Trophoblast cell (in vitro differentiated cells and primary cell): ENCODE results near the gene NAPG.

Experiments used
- DNase-seq, 2 donors: peaks; one replicate each; pipeline ENCODE4 v3.0.0-alpha.2; 2016
- H2AFZ ChIP-seq: 2 replicates; pipeline ENCODE4 v1.6.1; 2013; ENCODE audit warnings: low read length, moderate library complexity, mild to moderate bottlenecking; ENCODE audit not compliant: insufficient read depth, poor library complexity
- H2AK5ac ChIP-seq: 2 replicates; pipeline ENCODE4 v1.6.1; 2013; ENCODE audit warnings: mild to moderate bottlenecking, low read length
- H2BK120ac ChIP-seq: 2 replicates; pipeline ENCODE4 v1.6.1; 2013; ENCODE audit warnings: low read length, mild to moderate bottlenecking, moderate library complexity; ENCODE audit not compliant: insufficient read depth, poor library complexity
- H2BK12ac ChIP-seq: 2 replicates; pipeline ENCODE4 v1.6.1; 2013; ENCODE audit warnings: mild to moderate bottlenecking, low read length, moderate library complexity
- H2BK5ac ChIP-seq: 2 replicates; pipeline ENCODE4 v1.6.1; 2013; ENCODE audit warnings: low read length, low read depth, moderate library complexity, mild to moderate bottlenecking; ENCODE audit not compliant: poor library complexity
- H3K14ac ChIP-seq: 2 replicates; pipeline ENCODE4 v1.6.1; 2013; ENCODE audit warnings: mild to moderate bottlenecking, low read length
- H3K18ac ChIP-seq: 2 replicates; pipeline ENCODE4 v1.6.1; 2013; ENCODE audit warnings: mild to moderate bottlenecking, low read length
- H3K23ac ChIP-seq: 2 replicates; pipeline ENCODE4 v1.6.1; 2013; ENCODE audit warnings: low read length
- H3K27ac ChIP-seq: 2 replicates; pipeline ENCODE4 v1.5.1; 2013; ENCODE audit warnings: low read depth, mild to moderate bottlenecking, inconsistent platforms, low read length, moderate library complexity
- H3K27me3 ChIP-seq: 2 replicates; pipeline ENCODE4 v1.6.1; 2013; ENCODE audit warnings: inconsistent platforms, mild to moderate bottlenecking, low read length, moderate library complexity; ENCODE audit not compliant: insufficient read depth
- H3K36me3 ChIP-seq, 2 experiments: 1 replicate in 1 of 2; 2 replicates in 1 of 2; pipeline ENCODE4 v1.6.1; 2013; ENCODE audit warnings: low read length in 2 of 2, mild to moderate bottlenecking in 2 of 2, moderate library complexity in 1 of 2; ENCODE audit not compliant: insufficient read depth in 2 of 2, control insufficient read depth in 1 of 2
- H3K4ac ChIP-seq: 2 replicates; pipeline ENCODE4 v1.6.1; 2013; ENCODE audit warnings: low read depth, mild to moderate bottlenecking, low read length, moderate library complexity
- H3K4me1 ChIP-seq, 2 experiments: 1 replicate in 1 of 2; 2 replicates in 1 of 2; pipeline ENCODE4 v1.6.1; 2013; ENCODE audit warnings: low read length in 2 of 2, mild to moderate bottlenecking in 2 of 2, moderate library complexity in 1 of 2; ENCODE audit not compliant: insufficient read depth in 2 of 2, control insufficient read depth in 1 of 2
- H3K4me2 ChIP-seq: 2 replicates; pipeline ENCODE4 v1.6.1; 2013; ENCODE audit warnings: inconsistent platforms, mild to moderate bottlenecking, low read length, moderate library complexity
- H3K4me3 ChIP-seq: 2 replicates; pipeline ENCODE4 v1.5.1; 2013; ENCODE audit warnings: mild to moderate bottlenecking, low read depth, low read length, inconsistent platforms
- H3K79me1 ChIP-seq: one replicate; pipeline ENCODE4 v1.6.1; 2013; ENCODE audit warnings: low read length
- H3K79me2 ChIP-seq: 2 replicates; pipeline ENCODE4 v1.6.1; 2013; ENCODE audit warnings: low read length, mild to moderate bottlenecking; ENCODE audit not compliant: control insufficient read depth, insufficient read depth, poor library complexity
- H3K9ac ChIP-seq: 2 replicates; pipeline ENCODE4 v1.6.1; 2013; ENCODE audit warnings: mild to moderate bottlenecking, low read length
- H3K9me3 ChIP-seq: 2 replicates; pipeline ENCODE4 v1.6.1; 2013; ENCODE audit warnings: low read depth, mild to moderate bottlenecking, control low read depth, inconsistent platforms, low read length; ENCODE audit not compliant: insufficient read depth
- H4K12ac ChIP-seq: 2 replicates; pipeline ENCODE4 v1.6.1; 2013; ENCODE audit warnings: low read depth, mild to moderate bottlenecking, low read length, moderate library complexity
- H4K8ac ChIP-seq: 2 replicates; pipeline ENCODE4 v1.6.1; 2013; ENCODE audit warnings: low read depth, mild to moderate bottlenecking, low read length, moderate library complexity
- H4K91ac ChIP-seq: one replicate; pipeline ENCODE4 v1.6.1; 2013; ENCODE audit warnings: low read depth, mild to moderate bottlenecking, low read length, moderate library complexity
- WGBS: extraction: QIAGEN DNeasy Blood & Tissue Kit; methylation state at CpG from one replicate; pipeline ENCODE4 v1.1.7; 2013; ENCODE audit warnings: missing lambda C conversion rate; ENCODE audit not compliant: insufficient read length, insufficient coverage; ENCODE audit errors: extremely low coverage; 5-methylcytosine and 5-hydroxymethylcytosine counted together

NAPG gene

GRCh38 chr18:10481831-10482230 lies 44.0 kb upstream of the NAPG start:
- Histone ChIP-seq H3K36me3 (no peaks in the 10 kb centered on the region), H3K27me3 (no peaks in the 10 kb centered on the region), H2BK5ac (no peak overlapping the region), H4K8ac (no peak overlapping the region), H3K23ac (no peak overlapping the region), H2BK12ac (no peak overlapping the region), H3K4me2 (no peak overlapping the region), H4K12ac (no peak overlapping the region), H2AK5ac (no peak overlapping the region), H3K9ac (no peak overlapping the region), H3K79me1 (no peaks in the 10 kb centered on the region), H3K27ac (no peak overlapping the region), H4K91ac (no peak overlapping the region), H3K79me2 (no peaks in the 10 kb centered on the region), H3K4me1 (no peaks in the 10 kb centered on the region), H2BK120ac (no peak overlapping the region), H3K4me3 (no peak overlapping the region), H3K9me3 (peaks cover 2% of the 10 kb centered on the region), H2AFZ (peak overlapping the region; percentile 25), H3K14ac (no peak overlapping the region), H3K4ac (no peak overlapping the region), H3K18ac (no peak overlapping the region)
- no CpG with 5 or more reads among the region's 9 CpGs for WGBS
- DNase-seq: no peak

GRCh38 chr18:10482363-10482984 lies 43.4 kb upstream of the NAPG start:
- no peaks in the 10 kb centered on the region for H3K4me1 ChIP-seq
- no peak overlapping the region for H3K27ac ChIP-seq
- no peak overlapping the region for H2BK5ac ChIP-seq
- H3K4ac ChIP-seq: no peak overlapping the region
- no peak overlapping the region for H2BK12ac ChIP-seq
- H3K18ac ChIP-seq: no peak overlapping the region
- H3K4me3 ChIP-seq: no peak overlapping the region
- no peak overlapping the region for H2BK120ac ChIP-seq
- H2AK5ac ChIP-seq: no peak overlapping the region
- no peaks in the 10 kb centered on the region for H3K27me3 ChIP-seq
- WGBS: no CpG with 5 or more reads among the region's 11 CpGs
- no peak overlapping the region for H2AFZ ChIP-seq
- no peaks in the 10 kb centered on the region for H3K79me2 ChIP-seq
- no peak overlapping the region for H3K23ac ChIP-seq
- no peak overlapping the region for H4K91ac ChIP-seq
- no peak overlapping the region for H3K4me2 ChIP-seq
- DNase-seq: no peak
- no peaks in the 10 kb centered on the region for H3K79me1 ChIP-seq
- H3K9me3 ChIP-seq: peaks cover 2% of the 10 kb centered on the region
- no peak overlapping the region for H4K12ac ChIP-seq
- no peak overlapping the region for H3K9ac ChIP-seq
- no peak overlapping the region for H3K14ac ChIP-seq
- H4K8ac ChIP-seq: no peak overlapping the region
- H3K36me3 ChIP-seq: no peaks in the 10 kb centered on the region

GRCh38 chr18:10482985-10483949 lies 42.6 kb upstream of the NAPG start:
- peaks cover 1% of the 10 kb centered on the region for H3K9me3 ChIP-seq
- H3K4ac ChIP-seq: no peak overlapping the region
- no peak overlapping the region for H4K91ac ChIP-seq
- H4K12ac ChIP-seq: no peak overlapping the region
- no peaks in the 10 kb centered on the region for H3K79me1 ChIP-seq
- no peak overlapping the region for H3K4me2 ChIP-seq
- no peak overlapping the region for H3K9ac ChIP-seq
- no peaks in the 10 kb centered on the region for H3K27me3 ChIP-seq
- no peak overlapping the region for H2AFZ ChIP-seq
- H2AK5ac ChIP-seq: no peak overlapping the region
- no peak overlapping the region for H3K27ac ChIP-seq
- no peaks in the 10 kb centered on the region for H3K79me2 ChIP-seq
- no peak overlapping the region for H2BK5ac ChIP-seq
- DNase-seq: no peak
- no peaks in the 10 kb centered on the region for H3K36me3 ChIP-seq
- no peak overlapping the region for H3K18ac ChIP-seq
- H3K4me1 ChIP-seq: no peaks in the 10 kb centered on the region
- H4K8ac ChIP-seq: no peak overlapping the region
- no peak overlapping the region for H3K14ac ChIP-seq
- H3K23ac ChIP-seq: no peak overlapping the region
- no peak overlapping the region for H2BK12ac ChIP-seq
- no peak overlapping the region for H3K4me3 ChIP-seq
- no peak overlapping the region for H2BK120ac ChIP-seq
- no CpG with 5 or more reads among the region's 20 CpGs for WGBS

GRCh38 chr18:10485475-10485874 lies 40.4 kb upstream of the NAPG start:
- DNase-seq: no peak

More at GRCh38 chr18:10485475-10485874, 40.4 kb upstream of the NAPG start:
- H3K9ac ChIP-seq: no peak overlapping the region
- H4K12ac ChIP-seq: no peak overlapping the region
- WGBS: no CpG with 5 or more reads among the region's 20 CpGs
- H3K27me3 ChIP-seq: no peaks in the 10 kb centered on the region
- no peak overlapping the region for H4K91ac ChIP-seq
- H3K4me2 ChIP-seq: no peak overlapping the region
- H2BK120ac ChIP-seq: no peak overlapping the region
- no peak overlapping the region for H3K18ac ChIP-seq
- no peak overlapping the region for H2AK5ac ChIP-seq
- H3K27ac ChIP-seq: no peak overlapping the region
- no peak overlapping the region for H2BK5ac ChIP-seq
- H3K23ac ChIP-seq: no peak overlapping the region
- no peak overlapping the region for H4K8ac ChIP-seq
- no peak overlapping the region for H2AFZ ChIP-seq
- no peak overlapping the region for H3K4ac ChIP-seq
- H3K79me2 ChIP-seq: no peaks in the 10 kb centered on the region
- H3K14ac ChIP-seq: no peak overlapping the region
- H3K4me1 ChIP-seq: no peaks in the 10 kb centered on the region
- no peaks in the 10 kb centered on the region for H3K79me1 ChIP-seq
- no peak overlapping the region for H3K4me3 ChIP-seq
- no peaks in the 10 kb centered on the region for H3K36me3 ChIP-seq
- no peak overlapping the region for H2BK12ac ChIP-seq
- no peaks in the 10 kb centered on the region for H3K9me3 ChIP-seq
